HG03469 (cell line): ENCODE results near the gene YAP1.

ENCODE experiments used
- ATAC-seq: cut with Tn5 transposase; IDR thresholded peaks from one replicate; pipeline ENCODE4 v1.9.1; 2021; ENCODE audit warnings: mild to moderate bottlenecking, moderate library complexity, moderate number of reproducible peaks; ENCODE audit not compliant: unreplicated experiment

YAP1 gene

DNA sequence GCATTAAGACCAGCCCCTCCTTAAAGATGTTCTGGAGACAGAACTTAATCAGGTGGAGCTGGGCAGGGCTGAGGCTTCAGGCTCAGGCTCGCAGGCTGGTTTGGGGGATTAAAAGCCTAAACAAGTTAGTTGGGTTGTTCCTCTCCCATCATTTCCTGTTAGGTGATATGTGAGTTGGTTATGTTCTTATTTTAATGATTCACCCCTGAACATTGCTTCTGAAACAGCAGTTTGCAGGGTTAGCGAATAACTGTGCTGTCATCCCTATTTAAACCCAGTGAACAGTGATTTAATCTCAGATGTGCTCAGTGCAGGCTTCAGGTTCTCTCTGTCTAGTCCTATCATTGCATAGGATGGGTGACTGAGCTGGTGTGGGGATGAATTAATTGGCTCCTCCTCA is 159.7 kb downstream of the YAP1 start:
- ATAC-seq = no peak

DNA sequence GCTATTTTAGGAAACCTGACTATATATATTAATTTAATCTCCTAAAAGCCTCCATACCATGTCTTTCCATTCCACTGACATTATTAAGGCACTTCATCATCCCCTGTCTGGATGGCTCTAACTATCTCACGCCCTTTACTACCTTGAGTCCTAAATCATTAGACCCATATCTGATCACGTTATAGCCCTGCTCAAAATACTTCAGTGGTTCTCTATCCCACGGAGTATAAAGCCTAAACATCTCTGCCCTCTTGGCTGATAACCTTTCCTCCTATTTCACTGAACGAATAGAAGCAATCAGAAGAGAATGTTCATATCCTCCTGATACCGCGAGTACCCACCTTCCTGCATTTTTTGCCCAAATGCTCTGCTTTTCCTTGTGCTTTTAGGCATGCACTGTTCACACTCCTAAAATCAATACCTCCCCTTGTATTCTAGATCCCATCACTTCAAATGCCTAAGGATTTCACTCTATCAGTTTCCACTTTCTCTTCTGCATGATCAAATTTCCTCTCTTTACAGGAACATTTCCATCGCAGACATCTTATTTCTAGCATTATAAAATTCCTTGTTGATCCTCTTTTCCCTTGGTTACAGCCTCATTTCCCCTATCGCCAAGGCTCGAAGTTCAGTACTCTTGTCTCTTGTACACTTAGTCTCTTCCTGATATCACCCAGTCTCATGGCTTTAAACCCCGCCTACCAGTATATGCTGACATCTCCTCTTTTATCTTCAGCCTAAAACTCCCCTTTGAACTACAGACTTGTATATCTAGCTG is 162.0 kb downstream of the YAP1 start:
- no peak for ATAC-seq

DNA sequence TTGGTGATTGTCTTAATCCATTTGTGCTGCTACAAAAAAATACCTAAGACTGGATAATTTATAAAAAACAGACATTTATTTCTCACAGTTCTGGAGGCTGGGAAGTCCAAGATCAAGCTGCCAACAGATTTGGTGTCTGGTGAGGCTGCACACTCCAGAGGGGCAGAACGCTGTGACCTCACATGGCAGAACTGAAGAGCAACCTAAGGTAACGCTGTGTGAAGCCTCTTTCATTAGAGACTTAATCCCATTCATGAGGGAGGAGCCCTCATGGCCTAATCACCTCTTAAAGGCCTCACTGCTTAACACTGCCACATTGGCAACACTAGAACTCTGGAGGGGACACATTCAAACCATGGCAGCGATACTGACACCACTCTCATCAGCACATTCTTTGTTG is 164.4 kb downstream of the YAP1 start:
- no peak for ATAC-seq

DNA sequence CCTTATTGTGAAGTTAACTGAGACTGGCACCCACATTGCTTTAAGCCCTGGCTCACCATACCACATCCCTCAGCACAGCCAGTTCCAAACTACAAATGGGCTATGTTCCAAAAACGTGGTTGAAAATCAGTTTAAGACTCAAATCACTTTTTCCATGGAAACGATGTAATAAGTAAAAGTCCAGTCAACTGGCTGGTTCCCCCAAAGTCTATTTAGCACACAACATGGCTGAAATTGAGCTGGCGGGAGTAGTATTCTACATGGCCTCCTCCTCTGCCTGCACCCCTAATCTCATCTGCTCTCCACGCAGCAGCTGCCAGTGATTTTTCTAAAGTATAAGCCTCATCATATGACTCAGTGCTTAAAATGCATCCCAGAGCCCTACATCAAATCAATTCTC is 166.1 kb downstream of the YAP1 start:
- no peak for ATAC-seq

DNA sequence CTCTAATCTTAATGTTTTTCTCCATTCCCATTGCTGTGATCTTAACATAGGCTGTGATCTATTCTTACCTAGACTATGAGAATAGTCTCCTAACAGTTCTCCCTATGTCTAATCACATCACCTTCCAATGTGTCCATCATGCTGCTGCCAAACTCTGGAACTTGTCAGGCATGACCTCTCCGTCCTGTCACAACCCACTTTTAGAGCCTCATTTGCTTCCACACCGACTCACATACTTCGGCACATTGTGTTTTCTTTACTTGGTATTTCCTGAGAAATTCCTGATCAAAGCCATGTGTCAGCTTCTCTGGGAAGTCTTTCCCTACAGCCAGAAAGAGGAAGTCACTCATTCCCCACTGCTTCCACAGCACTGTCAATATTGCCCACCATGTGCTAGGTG is 166.5 kb downstream of the YAP1 start:
- ATAC-seq = no peak

DNA sequence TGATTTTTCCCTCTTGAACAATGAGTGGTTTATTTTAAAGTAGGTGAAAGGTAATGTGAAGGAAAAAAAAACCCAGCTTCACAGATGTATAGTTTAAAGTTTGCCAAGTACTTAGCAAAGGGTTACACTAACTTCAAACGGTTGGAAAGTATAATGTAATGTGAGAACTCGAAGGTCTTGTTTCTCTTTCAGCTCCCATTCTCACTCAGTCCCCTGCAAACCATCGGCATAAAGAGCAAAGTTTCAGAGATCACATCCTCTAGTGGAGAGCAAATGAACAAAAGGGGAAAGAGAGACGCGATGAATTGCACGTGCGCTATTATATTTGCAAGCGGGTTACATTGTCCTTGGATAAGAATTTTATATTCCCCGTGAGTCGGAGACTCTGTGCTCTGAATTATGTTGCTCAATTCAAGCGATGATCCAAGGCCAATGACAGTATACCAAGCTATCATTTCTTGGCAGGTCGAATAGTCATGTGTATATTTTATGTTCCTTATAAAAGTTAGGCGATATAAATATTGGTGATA is 169.5 kb downstream of the YAP1 start:
- peak; percentile 84 for ATAC-seq

DNA sequence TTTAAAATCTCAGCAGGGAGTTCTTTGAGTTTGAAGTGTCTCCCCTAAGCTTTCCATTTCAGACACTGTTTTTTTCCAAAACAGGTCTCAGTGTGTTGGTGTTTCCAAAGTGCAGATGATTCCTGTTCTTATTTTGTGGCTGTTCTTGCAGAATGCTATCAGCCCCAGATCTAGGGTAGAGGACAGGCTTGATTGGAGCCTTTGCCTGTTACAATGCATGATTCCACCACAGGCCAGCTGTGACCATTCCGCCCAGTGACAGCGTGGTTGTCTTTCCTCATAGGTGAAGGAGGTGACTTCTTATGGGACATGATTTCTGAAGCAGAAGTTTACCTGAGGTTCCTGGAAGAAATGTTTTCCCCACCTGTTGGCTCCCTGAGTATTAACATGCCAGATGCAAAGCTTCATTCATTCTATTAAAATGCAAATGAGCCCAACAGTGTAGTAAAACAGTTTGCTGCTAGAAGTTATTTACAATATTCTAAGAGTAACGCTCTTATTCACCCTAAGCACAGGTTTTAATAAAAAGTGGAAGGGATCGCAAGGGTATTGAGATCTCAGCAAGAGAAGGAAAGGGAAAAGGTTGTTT is 170.1 kb downstream of the YAP1 start:
- no peak for ATAC-seq
